HepG2 (cell line): ENCODE data around the gene PIR. TPM values are rescaled to one million over a fixed set of nuclear protein-coding genes. Genes with fewer than 3 reads are reported as not detected.

ENCODE experiments used
- ATAC-seq: fragments of 200-7000 bp; cut with Tn5 transposase; 3 replicates; pipeline ENCODE4 v1.9.1; 2020; ENCODE audit warnings: mild to moderate bottlenecking, moderate library complexity
- BruUV-seq: library from RNA; stranded (reverse); fragments of 400-500 nt; replicated peaks from 2 replicates; lab custom pipeline; 2021; lab: Mats Ljungman, UMichigan
- CTCF ChIA-PET: fragments of 300-600 bp; formaldehyde crosslinking; extraction: SDS; loops from one replicate; lab custom pipeline; 2021; ENCODE audit warnings: low total read pairs, inconsistent platforms, low intra/inter-chr PET ratio; lab: Yijun Ruan, JAX
- POLR2A ChIA-PET: fragments of 350-600 bp; sonication (Branson Sonifier 250); formaldehyde crosslinking; loops from one replicate; lab custom pipeline; 2020; ENCODE audit warnings: antibody characterized with exemption, inconsistent platforms; lab: Yijun Ruan, JAX
- DNase-seq: peaks from one replicate; pipeline ENCODE4 v3.0.0-alpha.2; 2015; ENCODE audit warnings: low spot score
- FAIRE-seq: peaks from 3 replicates; lab custom pipeline; 2011; peaks lifted over from hg19 to GRCh38; lab: Jason Lieb, UNC
- H2AFZ ChIP-seq: one replicate; pipeline ENCODE4 v1.6.1; 2011; ENCODE audit warnings: low read length, inconsistent platforms
- H3K27ac ChIP-seq: fragments of 300-600 bp; 3 replicates; pipeline ENCODE4 v1.8.0; 2011; ENCODE audit warnings: mixed run types, mild to moderate bottlenecking, mixed read lengths, low read length, inconsistent platforms; ENCODE audit not compliant: insufficient read depth; ENCODE audit errors: extremely low read length
- H3K27me3 ChIP-seq, 2 experiments: fragments of 200-600 bp in 1 of 2; 2 replicates in 1 of 2; 3 replicates in 1 of 2; pipeline versions ENCODE4 v1.6.0 to v1.8.0; 2011; ENCODE audit warnings: low read length in 2 of 2, mild to moderate bottlenecking in 2 of 2, moderate library complexity in 2 of 2, inconsistent platforms in 1 of 2; ENCODE audit not compliant: insufficient read depth in 2 of 2, control insufficient read depth in 1 of 2
- H3K36me3 ChIP-seq, 2 experiments: fragments of 200-600 bp in 1 of 2; replicated peaks in 1 of 2; 2 replicates in 1 of 2; 3 replicates in 1 of 2; pipeline versions ENCODE4 v1.5.1 to v1.8.0; 2011; ENCODE audit warnings: low read length in 2 of 2, inconsistent platforms in 1 of 2; ENCODE audit not compliant: insufficient read depth in 2 of 2, control insufficient read depth in 1 of 2
- H3K4me1 ChIP-seq: 2 replicates; pipeline ENCODE4 v1.5.1; 2012; ENCODE audit warnings: low read length, inconsistent platforms; ENCODE audit not compliant: insufficient read depth
- H3K4me2 ChIP-seq: 2 replicates; pipeline ENCODE4 v1.6.0; 2011; ENCODE audit warnings: low read depth, low read length, inconsistent platforms
- H3K4me3 ChIP-seq, 3 experiments: fragments of 200-600 bp in 1 of 3; sonication (generic), shearing (Covaris generic) in 1 of 3; replicated peaks in 1 of 3; 2 replicates each; pipeline ENCODE4 v1.5.1; 2011 to 2016; ENCODE audit warnings: low read length in 3 of 3, inconsistent platforms in 2 of 3, low read depth in 2 of 3, mild to moderate bottlenecking in 2 of 3, control low read depth in 1 of 3, mixed read lengths in 1 of 3; ENCODE audit not compliant: insufficient read depth in 1 of 3
- H3K79me2 ChIP-seq: one replicate; pipeline ENCODE4 v1.6.1; 2011; ENCODE audit warnings: low read length, inconsistent platforms; ENCODE audit not compliant: insufficient read depth
- H3K9ac ChIP-seq: 2 replicates; pipeline ENCODE4 v1.6.0; 2011; ENCODE audit warnings: mild to moderate bottlenecking, low read depth, low read length, inconsistent platforms; ENCODE audit not compliant: insufficient read depth
- H3K9me3 ChIP-seq: 2 replicates; pipeline ENCODE4 v1.5.1; 2012; ENCODE audit warnings: mild to moderate bottlenecking, low read length
- H4K20me1 ChIP-seq: 2 replicates; pipeline ENCODE4 v1.6.0; 2011; ENCODE audit warnings: inconsistent platforms, mild to moderate bottlenecking, low read length, moderate library complexity; ENCODE audit not compliant: insufficient read depth
- ATM ChIP-seq: fragments of 450-650 bp; IDR thresholded peaks from 2 replicates; pipeline ENCODE4 v1.7.1; 2017; ENCODE audit warnings: mild to moderate bottlenecking, borderline replicate concordance
- BCLAF1 ChIP-seq: fragments of 450-650 bp; IDR thresholded peaks from 2 replicates; pipeline ENCODE4 v1.6.1; 2017; ENCODE audit warnings: mild to moderate bottlenecking
- HES4 ChIP-seq: sonication (generic); formaldehyde crosslinking; IDR thresholded peaks from 2 replicates; pipeline ENCODE4 v1.9.0; 2021; ENCODE audit warnings: mild to moderate bottlenecking, missing genetic modification reagents, borderline replicate concordance
- KLF12 ChIP-seq: sonication (generic); formaldehyde crosslinking; IDR thresholded peaks from 2 replicates; pipeline ENCODE4 v1.4.0; 2020; ENCODE audit warnings: missing genetic modification reagents, borderline replicate concordance
- MXD3 ChIP-seq: IDR thresholded peaks from 2 replicates; pipeline ENCODE4 v1.6.1; 2016; ENCODE audit warnings: mild to moderate bottlenecking, missing biosample characterization, missing genetic modification reagents
- NFATC3 ChIP-seq: sonication (generic); formaldehyde crosslinking; IDR thresholded peaks from 2 replicates; pipeline ENCODE4 v1.5.1; 2020; ENCODE audit warnings: mild to moderate bottlenecking, missing genetic modification reagents
- ZBTB3 ChIP-seq: sonication (generic); formaldehyde crosslinking; IDR thresholded peaks from 2 replicates; pipeline ENCODE4 v1.4.0; 2020; ENCODE audit warnings: low read depth, mild to moderate bottlenecking, moderate library complexity, missing genetic modification reagents, borderline replicate concordance
- ZBTB7B ChIP-seq: sonication (generic); formaldehyde crosslinking; IDR thresholded peaks from 2 replicates; pipeline ENCODE4 v1.4.0; 2020; ENCODE audit warnings: missing genetic modification reagents
- ZNF253 ChIP-seq: sonication (generic); formaldehyde crosslinking; IDR thresholded peaks from 2 replicates; pipeline ENCODE4 v1.8.0; 2022; ENCODE audit warnings: mild to moderate bottlenecking, missing genetic modification reagents, borderline replicate concordance
- ZNF512 ChIP-seq: sonication (generic); formaldehyde crosslinking; IDR thresholded peaks from 2 replicates; pipeline ENCODE4 v1.4.0; 2020; ENCODE audit warnings: mild to moderate bottlenecking, missing genetic modification reagents
- ZNF562 ChIP-seq: sonication (generic); formaldehyde crosslinking; IDR thresholded peaks from 2 replicates; pipeline ENCODE4 v1.8.0; 2022; ENCODE audit warnings: missing genetic modification reagents, borderline replicate concordance
- ZNF646 ChIP-seq: sonication (generic); formaldehyde crosslinking; IDR thresholded peaks from 2 replicates; pipeline ENCODE4 v1.9.0; 2021; ENCODE audit warnings: mild to moderate bottlenecking, missing genetic modification reagents
- WGBS: methylation state at CpG from one replicate; pipeline ENCODE4 v1.1.6; 2017; ENCODE audit warnings: low lambda C conversion rate; 5-methylcytosine and 5-hydroxymethylcytosine counted together
- in situ Hi-C: cut with HindIII; loops from 2 replicates; pipeline ENCODE4 v1.10.0; 2017; ENCODE audit warnings: low pct_unique_long_range_greater_than_20kb; ENCODE audit not compliant: extremely low pct_ligation_motif_present
- intact Hi-C: fragments of 100-400 bp; cut with micrococcal nuclease; formaldehyde crosslinking; loops from one replicate; pipeline ENCODE4 v1.10.0; 2022; ENCODE audit not compliant: unreplicated experiment
- polyA plus RNA-seq, 8 experiments: library from polyadenylated mRNA; depleted of rRNA in 3 of 8; stranded (reverse) in 7 of 8; unstranded in 1 of 8; fragments of >200 nt; fragmentation: Illumina TruSeq in 4 of 8; extraction: Trizol in 4 of 8; gene quantifications; 2 replicates each; pipeline versions ENCODE4 v1.2.1 to v1.2.3, GENCODE V29; 2011 to 2016; ENCODE audit warnings: low read depth in 4 of 8, missing spikeins in 1 of 8, mixed read lengths in 1 of 8; ENCODE audit not compliant: insufficient read depth in 1 of 8
- total RNA-seq, 5 experiments: library from RNA; depleted of rRNA; stranded (reverse); fragments of >200 nt; fragmentation: Illumina TruSeq; extraction: Trizol; gene quantifications; 2 replicates each; pipeline ENCODE4 v1.2.3, GENCODE V29; 2016; ENCODE audit warnings: low read depth in 1 of 5

Gene PIR
- total and polyA plus RNA-seq, 2 of the 13 experiments (the other 11 are each of a cell fraction or from before 2014, with no cell fraction given): 12.2 to 38.0 TPM

- FAIRE-seq (no peak), ATAC-seq (no peak), DNase-seq (no peak)
- no peak overlapping the region for H3K4me2 ChIP-seq
- no peaks in the 10 kb centered on the region for H3K9me3 ChIP-seq
- in situ Hi-C loops (no loop called here), intact Hi-C loops (no loop called here)
- H3K36me3 ChIP-seq: no peaks in the 10 kb centered on the region
- no TSS peak for BruUV-seq
- H3K27me3 ChIP-seq: no peaks in the 10 kb centered on the region
- no peak overlapping the region for H3K27ac ChIP-seq
- H2AFZ ChIP-seq: no peak overlapping the region
- no peak overlapping the region for H3K9ac ChIP-seq
- no peaks in the 10 kb centered on the region for H4K20me1 ChIP-seq
- ChIA-PET POLR2A (no interaction called here), CTCF (no interaction called here)
- H3K79me2 ChIP-seq: no peaks in the 10 kb centered on the region
- TF ChIP-seq NFATC3 (CRISPR knock-in tag) (no peak), ZNF253 (no peak), MXD3 (no peak), ATM (no peak), ZNF512 (no peak), BCLAF1 (no peak), ZNF562 (CRISPR knock-in tag) (no peak), ZBTB7B (CRISPR knock-in tag) (no peak), KLF12 (CRISPR knock-in tag) (no peak), ZBTB3 (CRISPR knock-in tag) (no peak), HES4 (CRISPR knock-in tag) (no peak), ZNF646 (CRISPR knock-in tag) (no peak)
- WGBS: 11% methylated on average over 1 of the region's 1 CpG
- H3K4me1 ChIP-seq: no peaks in the 10 kb centered on the region
- H3K4me3 ChIP-seq: no peak overlapping the region
Observed at GRCh38 chrX:15514279-15514678, 21.1 kb upstream of the PIR start.
